NCI-H2171 treated with DMSO at 0.1 percent for 48 hours (cell line): ENCODE results near the gene SRD5A2.

Experiments
- DNase-seq: peaks from one replicate; lab custom pipeline; 2025; lab: John Stamatoyannopoulos, UW

Gene SRD5A2, protein sequence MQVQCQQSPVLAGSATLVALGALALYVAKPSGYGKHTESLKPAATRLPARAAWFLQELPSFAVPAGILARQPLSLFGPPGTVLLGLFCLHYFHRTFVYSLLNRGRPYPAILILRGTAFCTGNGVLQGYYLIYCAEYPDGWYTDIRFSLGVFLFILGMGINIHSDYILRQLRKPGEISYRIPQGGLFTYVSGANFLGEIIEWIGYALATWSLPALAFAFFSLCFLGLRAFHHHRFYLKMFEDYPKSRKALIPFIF

DNA sequence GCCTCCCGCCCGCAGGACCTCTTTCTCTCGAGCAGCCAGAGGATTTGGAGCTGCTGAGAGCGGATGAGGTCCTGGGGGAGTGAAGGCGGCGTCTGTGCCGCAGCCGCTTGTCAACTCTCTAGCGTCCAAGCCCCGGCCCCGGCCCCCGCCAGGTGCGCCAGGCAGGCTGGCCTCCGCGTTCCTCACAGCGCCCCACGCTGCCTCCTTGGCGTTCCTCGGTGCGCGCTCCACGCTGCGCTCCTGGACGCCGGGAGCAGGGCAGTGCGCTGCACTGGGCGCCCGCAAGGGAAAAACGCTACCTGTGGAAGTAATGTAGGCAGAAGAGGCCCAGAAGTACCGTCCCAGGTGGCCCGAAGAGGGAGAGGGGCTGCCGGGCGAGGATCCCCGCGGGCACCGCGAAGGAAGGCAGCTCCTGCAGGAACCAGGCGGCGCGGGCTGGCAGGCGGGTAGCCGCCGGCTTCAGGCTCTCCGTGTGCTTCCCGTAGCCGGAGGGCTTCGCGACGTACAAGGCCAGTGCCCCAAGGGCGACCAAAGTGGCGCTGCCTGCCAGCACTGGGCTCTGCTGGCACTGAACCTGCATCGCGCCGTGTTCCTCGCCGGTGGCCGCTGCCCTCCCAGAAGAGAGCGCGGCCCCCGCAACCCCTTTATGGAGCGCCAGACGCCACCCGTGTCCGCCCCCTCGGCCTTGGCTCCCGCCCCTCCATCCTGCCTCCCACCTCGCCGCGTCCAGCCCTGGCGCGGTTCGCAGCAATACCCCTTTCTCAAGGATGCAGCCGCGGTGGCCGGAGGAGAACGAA lies at the start of gene SRD5A2:
Gene SRD5A2 (minus strand): TSS at position 618 of the 797 bp plus-strand sequence. CDS start 38 bp downstream, at position 580.
- no peak for DNase-seq

GRCh38 chr2:31606509-31606908 lies 25.8 kb upstream of the SRD5A2 start:
- no peak for DNase-seq

GRCh38 chr2:31598694-31599093 lies 18.0 kb upstream of the SRD5A2 start:
- no peak for DNase-seq

DNA sequence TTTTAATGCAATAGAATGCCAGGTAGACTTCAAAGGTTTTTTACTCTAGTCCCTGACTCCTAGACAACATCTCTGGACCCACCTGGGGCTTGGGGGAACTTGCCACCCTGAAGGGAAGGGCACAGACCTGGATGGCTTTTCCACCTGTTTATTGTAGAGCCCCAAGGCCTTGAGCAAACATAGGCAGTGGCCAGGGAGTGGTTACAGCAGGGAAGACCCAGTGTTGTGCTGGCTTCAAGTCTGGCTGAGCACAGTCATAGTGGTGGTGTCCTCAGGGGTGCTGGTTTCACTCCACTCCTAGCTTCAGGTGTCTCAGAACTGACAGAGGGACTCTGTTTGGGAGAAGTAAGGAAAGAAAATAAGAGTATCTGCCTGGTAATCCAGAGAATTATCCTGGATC lies 5.5 kb upstream of the SRD5A2 start:
- no peak for DNase-seq

- DNase-seq: no peak
Measured at GRCh38 chr2:31581124-31581795, 522 bp upstream of the SRD5A2 start.

GRCh38 chr2:31579996-31580320 lies 780 bp downstream of the SRD5A2 start:
- DNase-seq: no peak

DNA sequence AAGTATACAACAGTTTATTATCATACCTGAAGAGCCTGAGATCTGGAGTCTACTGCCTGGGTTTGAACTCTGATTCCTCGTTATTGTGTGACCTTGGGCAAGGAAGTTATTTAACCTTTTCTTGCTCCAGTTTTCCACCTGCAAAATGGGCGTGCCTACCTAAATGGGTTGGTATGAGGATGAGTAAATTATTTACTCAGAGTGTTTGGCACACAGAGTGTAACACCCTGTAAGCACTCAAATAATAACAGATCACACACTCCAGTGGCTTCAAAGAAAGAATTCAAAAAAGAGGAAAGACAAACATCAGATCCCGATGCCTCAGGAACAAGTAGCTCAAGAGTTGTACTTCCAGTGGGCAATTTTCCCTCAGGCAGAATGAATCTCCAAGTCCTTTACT lies 2.4 kb downstream of the SRD5A2 start:
- DNase-seq: no peak

- no peak for DNase-seq
Measured at GRCh38 chr2:31577143-31577542, 3.6 kb downstream of the SRD5A2 start.

DNA sequence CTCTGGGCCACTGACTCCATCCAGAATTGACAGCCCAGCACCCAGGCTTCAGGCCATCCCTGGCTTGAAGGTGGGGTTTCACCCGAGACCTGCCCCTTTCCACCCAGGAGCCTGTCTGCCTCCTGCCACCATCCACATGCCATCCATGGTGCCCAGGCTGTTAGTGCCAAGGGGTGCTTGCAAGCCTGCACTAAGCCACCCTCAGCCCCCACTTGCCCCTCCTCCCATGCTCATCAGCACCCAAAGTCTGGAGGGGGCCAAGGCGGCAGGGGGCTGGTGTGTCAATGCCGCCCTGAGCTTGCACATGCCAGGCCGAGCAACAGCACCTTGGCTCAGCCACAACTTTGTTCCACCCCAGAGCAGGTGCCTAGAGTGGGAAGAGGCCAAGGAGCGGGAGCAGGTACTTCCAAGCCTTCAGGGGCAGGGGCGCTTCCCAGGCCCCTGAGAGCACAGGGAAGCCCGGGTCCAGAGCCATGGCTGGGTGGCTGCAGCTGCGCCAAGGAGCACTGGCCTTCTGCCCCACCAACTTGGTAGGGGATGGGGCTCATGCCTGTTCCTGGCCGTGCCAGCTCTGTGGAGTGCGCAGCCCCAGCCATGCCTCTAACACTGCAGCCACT lies 12.0 kb downstream of the SRD5A2 start:
- no peak for DNase-seq

DNA sequence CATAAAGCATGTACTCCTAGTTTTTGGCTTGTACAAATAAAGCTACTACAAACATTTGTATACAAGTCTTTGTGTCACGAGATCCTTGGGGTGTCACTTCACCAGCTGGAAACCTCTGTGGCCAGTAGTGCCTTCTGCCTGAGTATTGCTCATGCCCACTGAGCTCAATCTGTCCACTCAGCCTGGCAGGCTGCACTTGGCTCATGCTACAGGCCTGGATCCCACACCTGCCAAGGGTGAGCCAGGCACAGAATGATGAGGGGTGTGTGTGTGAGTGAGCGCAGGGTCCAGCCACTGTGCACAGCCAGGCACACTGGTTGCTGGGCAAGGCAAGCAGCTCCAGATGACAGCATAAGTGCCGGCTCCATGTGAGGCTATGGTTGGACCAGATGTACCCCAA lies 13.1 kb downstream of the SRD5A2 start:
- no peak for DNase-seq

DNA sequence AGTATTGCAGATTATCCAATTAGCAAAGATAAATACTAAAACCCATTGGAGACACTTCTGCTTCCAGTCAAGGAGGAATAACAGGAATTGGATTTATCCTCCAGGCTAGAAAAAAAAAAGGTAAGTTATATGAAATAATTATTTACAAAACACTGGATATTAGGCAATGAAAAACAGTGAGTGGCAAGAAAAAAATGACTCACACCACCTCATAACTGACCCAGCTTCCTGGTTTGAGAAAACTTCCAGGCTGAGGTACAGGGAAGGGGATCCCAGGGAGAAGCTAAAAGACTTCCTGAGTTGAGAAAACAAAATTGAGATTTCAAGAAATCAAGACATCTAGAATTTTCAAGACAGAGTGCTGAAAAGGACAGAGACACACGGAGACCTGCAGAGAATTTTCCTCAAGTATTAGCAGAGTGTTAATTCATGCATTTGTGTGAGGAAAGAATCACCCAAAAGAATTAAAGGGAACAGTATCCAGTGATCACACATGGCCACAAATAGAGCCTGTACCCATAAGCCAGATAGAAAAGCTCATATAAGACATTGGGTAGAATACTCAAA lies 17.4 kb downstream of the SRD5A2 start:
- no peak for DNase-seq

DNA sequence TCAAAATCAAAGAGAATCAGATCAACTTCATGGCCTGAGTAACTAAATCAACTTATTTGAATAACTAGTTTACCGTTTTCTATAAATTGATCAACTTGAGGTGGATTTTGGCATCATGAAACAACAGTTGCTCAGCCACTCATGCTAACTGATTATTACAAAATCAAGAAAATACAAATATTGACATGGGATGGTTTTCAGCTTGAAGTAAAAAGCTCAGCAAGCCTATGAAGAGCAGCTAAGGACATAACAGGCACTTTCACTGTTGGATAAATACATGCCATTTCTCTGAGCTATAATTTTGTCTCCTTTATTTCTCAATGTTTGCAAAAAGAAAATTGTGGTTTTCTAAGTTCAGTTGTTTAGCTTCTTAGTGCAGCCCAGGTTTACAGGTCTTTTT lies 18.9 kb downstream of the SRD5A2 start:
- DNase-seq: no peak

DNA sequence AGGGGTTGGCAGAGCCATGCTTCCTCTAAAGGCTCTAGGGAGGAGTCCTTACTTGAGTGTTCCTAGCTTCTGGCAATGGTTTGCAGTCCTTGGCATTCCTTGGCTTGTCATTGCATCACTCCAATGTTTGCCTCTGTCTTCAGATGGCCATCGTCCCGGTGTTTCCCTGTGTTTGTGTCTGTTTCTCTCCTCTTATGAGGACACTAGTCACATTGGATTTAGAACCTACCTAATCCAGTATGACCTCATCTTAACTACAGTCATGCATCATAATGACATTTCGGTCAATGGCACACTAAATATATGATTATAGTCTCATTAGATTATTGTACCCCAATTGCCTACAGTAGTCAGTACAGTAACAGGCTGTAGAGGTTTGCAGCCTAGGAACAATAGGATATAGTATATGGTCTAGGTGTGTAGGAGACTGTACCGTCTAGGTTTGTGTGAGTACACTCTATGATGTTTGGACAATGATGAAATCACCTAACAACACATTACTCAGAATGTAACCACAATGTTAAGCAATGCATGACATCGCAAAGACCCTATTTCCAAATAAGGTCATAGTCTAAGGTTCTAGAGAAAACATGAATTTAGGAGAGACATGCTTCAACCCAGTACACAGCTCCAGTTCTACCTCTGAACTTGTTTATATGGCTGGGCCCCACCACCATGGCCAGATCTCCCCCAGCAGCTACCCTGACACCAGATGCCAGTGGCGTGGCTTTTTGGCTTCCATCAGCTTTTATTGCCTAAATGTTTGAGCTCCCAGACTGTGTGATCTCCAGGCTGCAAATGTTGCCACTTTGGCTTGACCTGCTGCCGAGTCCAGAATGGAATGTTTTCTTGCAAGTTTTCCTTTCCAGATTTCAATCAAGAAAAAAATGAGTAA lies 22.1 kb downstream of the SRD5A2 start:
- no peak for DNase-seq

DNA sequence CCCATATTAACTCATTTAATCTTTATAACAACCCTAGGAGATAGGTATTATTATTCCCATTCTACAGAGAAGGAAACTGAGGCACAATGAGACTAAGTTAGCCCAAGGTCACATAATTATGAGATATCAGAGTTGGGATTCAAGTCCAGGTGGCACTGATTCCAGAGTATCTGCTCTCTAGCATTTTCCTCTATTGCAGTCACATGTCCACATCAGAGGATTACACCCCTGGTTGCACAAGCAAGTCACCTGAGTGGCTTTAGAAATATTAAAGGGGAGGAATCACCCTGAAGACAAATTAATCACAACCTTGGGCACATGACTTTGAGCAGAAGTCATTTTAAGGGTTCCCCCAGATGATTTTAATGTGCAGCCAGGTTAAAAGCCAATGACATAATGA lies 23.8 kb downstream of the SRD5A2 start:
- no peak for DNase-seq

- DNase-seq: no peak
Measured at GRCh38 chr2:31555967-31556706, 24.6 kb downstream of the SRD5A2 start.

- DNase-seq: no peak
Measured at GRCh38 chr2:31553362-31553761, 27.4 kb downstream of the SRD5A2 start.

DNA sequence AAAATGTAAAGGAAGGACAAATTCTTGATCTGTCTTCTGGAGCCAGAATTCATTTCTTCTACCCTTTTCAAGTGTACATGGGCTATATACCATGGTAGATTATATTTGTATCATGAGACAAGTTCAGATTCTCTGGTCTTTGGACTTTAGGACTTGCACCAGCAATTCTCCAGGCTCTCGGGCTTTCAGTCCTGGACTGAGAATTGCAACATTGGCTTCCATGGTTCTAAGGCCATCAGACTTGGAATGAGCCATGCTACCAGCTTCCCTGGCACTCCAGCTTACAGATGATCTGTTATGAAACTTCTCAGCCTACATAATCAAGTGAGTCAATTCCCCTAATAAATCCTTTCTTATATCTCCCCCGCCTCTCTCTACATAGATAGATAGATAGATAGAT lies 33.3 kb downstream of the SRD5A2 start:
- no peak for DNase-seq

DNA sequence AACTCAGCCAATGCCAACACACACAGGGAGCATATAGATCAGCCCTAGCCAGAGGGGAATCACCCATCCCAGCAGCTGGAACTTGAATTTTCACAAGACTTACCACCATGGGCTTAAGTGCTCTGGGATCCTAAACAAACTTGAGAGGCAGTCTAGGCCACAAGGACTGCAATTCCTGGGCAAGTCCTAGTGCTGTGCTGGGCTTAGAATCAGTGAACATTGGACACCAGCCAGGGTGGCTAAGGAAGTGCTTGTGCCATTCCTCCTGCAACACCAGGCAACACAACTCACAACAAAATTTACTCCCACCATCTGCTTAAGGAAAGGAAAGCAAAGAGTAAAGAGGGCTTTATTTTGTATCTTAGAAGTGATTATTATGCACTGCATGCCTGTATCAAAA lies 38.9 kb downstream of the SRD5A2 start:
- DNase-seq: no peak

GRCh38 chr2:31539505-31539904 lies 41.2 kb downstream of the SRD5A2 start:
- no peak for DNase-seq

- DNase-seq: no peak
Measured at GRCh38 chr2:31535768-31536167, 45.0 kb downstream of the SRD5A2 start.

GRCh38 chr2:31534636-31535035 lies 46.1 kb downstream of the SRD5A2 start:
- DNase-seq: no peak
